Small intestine (tissue), 7 donors: ENCODE measurements around the gene GPC1. TPM values are rescaled to one million over a fixed set of nuclear protein-coding genes. Genes with fewer than 3 reads are reported as not detected.

Experiments
- DNase-seq, 2 donors: peaks; one replicate each; pipeline versions ENCODE4 v3.0.0 to v3.0.0-alpha.2; 2013
- FAIRE-seq: peaks from 2 replicates; lab custom pipeline; 2012; peaks lifted over from hg19 to GRCh38; lab: Jason Lieb, UNC
- H3K27ac ChIP-seq, 3 donors: one replicate each; pipeline ENCODE4 v1.5.1; 2013; ENCODE audit warnings: low read length in 2 of 3, mild to moderate bottlenecking in 2 of 3, control low read depth in 1 of 3, inconsistent platforms in 1 of 3, low read depth in 1 of 3, moderate library complexity in 1 of 3
- H3K27me3 ChIP-seq, 3 donors: one replicate each; pipeline ENCODE4 v1.6.1; 2013; ENCODE audit warnings: low read length in 3 of 3, inconsistent platforms in 1 of 3; ENCODE audit not compliant: control insufficient read depth in 3 of 3, insufficient read depth in 3 of 3
- H3K36me3 ChIP-seq, 3 donors: one replicate each; pipeline ENCODE4 v1.6.1; 2013; ENCODE audit warnings: low read length in 3 of 3, inconsistent platforms in 1 of 3, low read depth in 1 of 3, mild to moderate bottlenecking in 1 of 3, moderate library complexity in 1 of 3; ENCODE audit not compliant: control insufficient read depth in 3 of 3, insufficient read depth in 2 of 3
- H3K4me1 ChIP-seq, 3 donors: one replicate each; pipeline ENCODE4 v1.6.1; 2013; ENCODE audit warnings: low read length in 2 of 3, inconsistent platforms in 1 of 3, low read depth in 1 of 3, mild to moderate bottlenecking in 1 of 3, moderate library complexity in 1 of 3; ENCODE audit not compliant: control insufficient read depth in 3 of 3, insufficient read depth in 2 of 3
- H3K4me3 ChIP-seq, 3 donors: one replicate each; pipeline ENCODE4 v1.5.1; 2013; ENCODE audit warnings: low read length in 3 of 3, control low read depth in 1 of 3, inconsistent platforms in 1 of 3, low read depth in 1 of 3, mild to moderate bottlenecking in 1 of 3, moderate library complexity in 1 of 3
- H3K9me3 ChIP-seq, 2 donors: one replicate each; pipeline ENCODE4 v1.6.1; 2013; ENCODE audit warnings: low read depth in 1 of 2, low read length in 1 of 2; ENCODE audit not compliant: control insufficient read depth in 2 of 2, insufficient read depth in 1 of 2
- WGBS, 3 donors: extraction: QIAGEN DNeasy Blood & Tissue Kit; methylation state at CpG; one replicate each; pipeline ENCODE4 v1.1.7; 2013; 5-methylcytosine and 5-hydroxymethylcytosine counted together
- polyA plus RNA-seq, 4 donors: library from polyadenylated mRNA; stranded (reverse) in 3 of 4; unstranded in 1 of 4; fragments of 200-250 nt in 3 of 4; fragments of 120-200 nt in 1 of 4; gene quantifications; one replicate each; pipeline versions ENCODE4 v1.2.1 to v1.2.3, GENCODE V29; 2013
- donor health status: healthy with polysubstance abuse.
- donor health status: control.
- donor health status: control.
- donor health status: Bipolar disorder and iron deficiency.
- donor health status: healthy.

Gene GPC1
- polyA plus RNA-seq, 4 donors: 0.89 to 15.5 (median 4.8) TPM

DNA sequence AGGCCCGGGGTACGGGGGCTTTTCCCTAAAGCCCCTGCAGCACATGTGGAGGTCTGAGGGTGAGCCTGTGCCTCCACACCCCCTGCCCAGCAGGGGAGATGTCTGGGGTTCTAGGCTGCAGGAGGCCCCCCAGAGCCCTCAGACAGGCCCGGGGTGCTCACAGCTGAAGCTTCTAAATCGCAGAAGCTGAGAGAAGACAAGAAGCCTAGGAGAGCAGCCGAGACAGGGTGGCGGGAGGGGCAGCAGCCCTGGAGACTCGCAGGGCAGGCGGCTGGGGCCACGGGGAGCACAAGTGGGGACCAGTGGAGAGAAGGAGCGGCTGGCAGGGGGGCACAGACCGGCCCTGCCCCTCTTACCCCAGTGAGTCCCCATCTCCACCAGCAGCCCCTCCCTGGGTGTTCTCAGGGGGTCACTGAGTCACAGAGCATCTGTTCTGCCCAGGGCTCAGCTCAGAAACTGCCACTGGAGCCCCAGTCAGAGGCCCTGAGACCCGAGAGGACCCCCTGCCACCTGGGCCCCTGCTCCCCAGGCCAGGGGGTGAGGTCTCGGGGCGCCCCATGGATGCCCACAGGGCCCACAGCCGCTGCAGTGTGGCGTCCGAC lies 26.1 kb downstream of the GPC1 start:
- 79 to 89% (median 81%) methylated on average over 16 to 17 of the region's 17 CpGs for WGBS, 3 donors
- no peaks in the 10 kb centered on the region for H3K9me3 ChIP-seq
- H3K27me3 ChIP-seq: peaks cover 0 to 11% (median 0%) of the 10 kb centered on the region in 3 donors
- no peak overlapping the region for H3K27ac ChIP-seq
- H3K4me1 ChIP-seq: no peaks in the 10 kb centered on the region
- FAIRE-seq: no peak
- peaks cover 0 to 16% (median 0%) of the 10 kb centered on the region in 3 donors for H3K36me3 ChIP-seq
- no peak overlapping the region for H3K4me3 ChIP-seq
- no peak for DNase-seq

DNA sequence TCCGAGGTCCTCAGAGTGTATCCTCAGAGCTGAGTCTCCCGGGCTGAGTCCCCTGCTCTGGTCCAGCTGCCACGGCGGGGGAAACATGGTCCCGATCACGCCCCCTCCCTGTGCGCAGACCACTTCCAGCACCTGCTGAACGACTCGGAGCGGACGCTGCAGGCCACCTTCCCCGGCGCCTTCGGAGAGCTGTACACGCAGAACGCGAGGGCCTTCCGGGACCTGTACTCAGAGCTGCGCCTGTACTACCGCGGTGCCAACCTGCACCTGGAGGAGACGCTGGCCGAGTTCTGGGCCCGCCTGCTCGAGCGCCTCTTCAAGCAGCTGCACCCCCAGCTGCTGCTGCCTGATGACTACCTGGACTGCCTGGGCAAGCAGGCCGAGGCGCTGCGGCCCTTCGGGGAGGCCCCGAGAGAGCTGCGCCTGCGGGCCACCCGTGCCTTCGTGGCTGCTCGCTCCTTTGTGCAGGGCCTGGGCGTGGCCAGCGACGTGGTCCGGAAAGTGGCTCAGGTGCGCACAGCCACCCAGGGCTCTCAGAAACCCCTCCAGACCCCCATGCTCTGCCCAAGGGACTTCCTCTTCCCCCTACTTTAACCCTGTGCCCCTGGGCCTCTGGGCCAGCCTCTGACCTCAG lies 26.7 kb downstream of the GPC1 start:
- H3K36me3 ChIP-seq: peaks cover 0 to 16% (median 0%) of the 10 kb centered on the region in 3 donors
- H3K27ac ChIP-seq: no peak overlapping the region
- DNase-seq (no peak), FAIRE-seq (no peak)
- no peaks in the 10 kb centered on the region for H3K9me3 ChIP-seq
- H3K4me3 ChIP-seq: no peak overlapping the region
- no peaks in the 10 kb centered on the region for H3K4me1 ChIP-seq
- peaks cover 0 to 6% (median 0%) of the 10 kb centered on the region in 3 donors for H3K27me3 ChIP-seq
- WGBS, 3 donors: 91 to 93% (median 92%) methylated on average over 37 to 41 of the region's 41 CpGs

DNA sequence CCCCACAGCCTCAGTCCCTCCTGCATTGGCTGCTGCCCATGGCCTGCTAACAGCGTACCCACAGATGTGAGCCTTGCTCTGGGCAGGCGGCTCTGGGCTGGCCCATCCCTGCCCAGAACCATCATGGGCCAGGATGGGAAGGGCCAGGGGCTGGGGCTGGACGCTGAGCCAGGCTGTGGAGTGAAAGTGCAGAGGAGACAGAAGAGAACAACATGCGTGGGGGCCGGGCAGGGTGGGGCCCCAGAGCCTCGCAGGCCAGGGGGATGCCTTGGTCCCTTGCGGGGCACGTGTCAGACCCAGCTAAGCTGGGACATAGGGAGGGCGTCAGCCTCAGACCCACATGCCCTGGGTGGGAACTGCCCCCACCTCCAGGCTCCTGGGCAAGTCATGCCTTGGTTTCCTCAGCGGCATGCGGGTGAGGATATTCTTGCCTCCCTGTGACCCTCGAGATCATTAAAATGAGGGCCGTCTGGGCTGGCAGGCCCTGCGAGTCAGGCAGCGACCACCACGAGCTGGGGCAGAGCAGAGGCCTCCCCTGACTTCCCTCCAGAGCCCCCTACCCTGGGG lies 27.3 kb downstream of the GPC1 start:
- FAIRE-seq: no peak
- H3K27ac ChIP-seq: no peak overlapping the region
- H3K4me1 ChIP-seq: no peaks in the 10 kb centered on the region
- H3K27me3 ChIP-seq: no peaks in the 10 kb centered on the region
- H3K36me3 ChIP-seq: peaks cover 0 to 16% (median 0%) of the 10 kb centered on the region in 3 donors
- WGBS, 3 donors: 83 to 85% (median 85%) methylated on average over 13 to 16 of the region's 16 CpGs
- H3K9me3 ChIP-seq: no peaks in the 10 kb centered on the region
- no peak overlapping the region for H3K4me3 ChIP-seq
- no peak for DNase-seq

DNA sequence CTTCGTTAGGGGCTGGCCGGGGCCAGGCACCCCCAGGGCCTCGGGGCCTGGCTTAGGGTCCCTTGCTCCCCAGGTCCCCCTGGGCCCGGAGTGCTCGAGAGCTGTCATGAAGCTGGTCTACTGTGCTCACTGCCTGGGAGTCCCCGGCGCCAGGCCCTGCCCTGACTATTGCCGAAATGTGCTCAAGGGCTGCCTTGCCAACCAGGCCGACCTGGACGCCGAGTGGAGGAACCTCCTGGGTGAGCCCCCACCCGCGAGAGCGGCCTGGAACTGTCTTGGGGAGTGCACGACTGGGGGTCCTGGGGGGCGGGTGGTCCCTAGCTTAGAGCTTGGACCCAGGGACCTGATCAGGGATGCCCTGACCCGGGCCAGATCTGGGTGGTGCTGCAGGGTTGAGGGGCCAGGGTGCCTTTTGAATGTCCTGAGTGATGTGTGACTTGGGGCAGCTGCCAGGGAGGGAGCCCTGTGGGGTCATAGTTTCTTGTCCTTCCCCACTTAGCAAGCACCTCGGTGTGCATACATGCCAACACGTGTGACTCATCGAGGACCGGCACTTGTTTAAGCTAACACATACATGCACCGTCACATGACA lies 27.9 kb downstream of the GPC1 start:
- Histone ChIP-seq H3K36me3 (peaks cover 0 to 16% (median 0%) of the 10 kb centered on the region in 3 donors), H3K4me1 (no peaks in the 10 kb centered on the region), H3K9me3 (no peaks in the 10 kb centered on the region), H3K4me3 (no peak overlapping the region), H3K27ac (no peak overlapping the region), H3K27me3 (no peaks in the 10 kb centered on the region)
- DNase-seq: no peak
- FAIRE-seq: no peak
- 90 to 92% (median 91%) methylated on average over 22 of the region's 22 CpGs for WGBS, 3 donors

DNA sequence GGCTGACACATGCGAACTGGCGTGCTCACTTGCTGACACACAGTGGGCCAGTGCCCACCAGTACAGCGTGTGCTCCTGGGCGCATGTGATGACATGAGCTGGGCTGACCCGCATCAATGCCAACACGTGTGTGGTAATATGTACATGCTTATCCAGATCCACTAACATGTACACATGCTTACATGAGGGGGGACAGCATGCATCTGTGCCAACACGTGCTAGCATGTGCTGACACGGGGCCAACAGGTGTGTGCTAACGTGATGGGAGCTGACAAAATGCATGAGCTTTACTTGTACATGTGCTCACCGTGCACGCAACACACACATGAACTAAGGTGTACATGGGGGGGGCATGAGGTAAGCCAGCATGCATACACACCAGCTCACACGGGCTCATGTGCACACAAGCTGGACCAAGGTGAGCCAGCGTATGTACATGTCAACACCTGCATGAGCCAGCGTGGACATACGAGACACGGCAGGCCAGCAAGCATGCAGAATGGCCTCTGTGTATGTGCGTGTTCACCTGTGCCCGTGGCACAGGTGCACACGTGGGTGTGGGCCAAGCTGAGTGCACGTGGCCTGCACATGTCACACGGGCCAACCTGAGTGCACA lies 28.5 kb downstream of the GPC1 start:
- FAIRE-seq: no peak
- Histone ChIP-seq H3K36me3 (peaks cover 0 to 16% (median 0%) of the 10 kb centered on the region in 3 donors), H3K27ac (no peak overlapping the region), H3K9me3 (no peaks in the 10 kb centered on the region), H3K27me3 (no peaks in the 10 kb centered on the region), H3K4me3 (no peak overlapping the region), H3K4me1 (no peaks in the 10 kb centered on the region)
- WGBS, 3 donors: 92 to 96% (median 95%) methylated on average over 21 of the region's 21 CpGs
- DNase-seq: no peak

DNA sequence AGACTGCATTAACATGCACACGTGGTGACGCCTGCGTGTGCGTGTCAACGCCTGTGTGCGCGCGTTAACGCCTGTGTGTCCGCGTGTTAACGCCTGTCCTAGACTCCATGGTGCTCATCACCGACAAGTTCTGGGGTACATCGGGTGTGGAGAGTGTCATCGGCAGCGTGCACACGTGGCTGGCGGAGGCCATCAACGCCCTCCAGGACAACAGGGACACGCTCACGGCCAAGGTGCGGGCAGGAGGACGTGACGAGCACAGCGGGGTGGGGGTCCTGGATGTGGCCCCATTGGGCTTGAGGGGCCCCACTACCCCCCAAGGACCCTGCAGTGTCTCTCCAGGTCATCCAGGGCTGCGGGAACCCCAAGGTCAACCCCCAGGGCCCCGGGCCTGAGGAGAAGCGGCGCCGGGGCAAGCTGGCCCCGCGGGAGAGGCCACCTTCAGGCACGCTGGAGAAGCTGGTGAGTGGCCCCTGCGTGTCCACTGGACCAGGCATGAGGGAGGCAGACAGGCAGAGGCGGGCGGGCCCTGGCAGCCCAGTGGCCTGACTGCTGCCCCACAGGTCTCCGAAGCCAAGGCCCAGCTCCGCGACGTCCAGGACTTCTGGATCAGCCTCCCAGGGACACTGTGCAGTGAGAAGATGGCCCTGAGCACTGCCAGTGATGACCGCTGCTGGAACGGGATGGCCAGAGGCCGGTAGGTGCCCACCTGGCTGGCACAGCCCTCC lies 29.2 kb downstream of the GPC1 start:
- FAIRE-seq: no peak

DNA sequence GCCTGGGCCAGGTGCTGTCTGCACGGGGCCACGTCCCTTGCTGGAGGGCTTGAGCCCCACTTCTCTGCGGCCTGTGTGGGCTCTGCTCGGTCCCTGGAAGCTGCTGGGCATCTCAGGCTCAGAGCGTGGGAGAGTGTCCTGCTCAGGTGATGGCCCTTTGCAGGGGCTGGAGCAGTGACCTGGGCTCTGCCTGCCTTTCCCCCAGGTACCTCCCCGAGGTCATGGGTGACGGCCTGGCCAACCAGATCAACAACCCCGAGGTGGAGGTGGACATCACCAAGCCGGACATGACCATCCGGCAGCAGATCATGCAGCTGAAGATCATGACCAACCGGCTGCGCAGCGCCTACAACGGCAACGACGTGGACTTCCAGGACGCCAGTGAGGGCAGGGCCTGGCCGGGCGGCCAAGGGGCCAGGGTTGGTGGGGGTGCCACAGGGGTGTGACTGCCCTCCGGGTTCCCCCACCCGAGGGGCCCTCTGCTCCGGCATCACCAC lies 29.9 kb downstream of the GPC1 start:
- H3K9me3 ChIP-seq: no peaks in the 10 kb centered on the region
- DNase-seq (no peak), FAIRE-seq (no peak)
- no peak overlapping the region for H3K27ac ChIP-seq
- WGBS, 3 donors: 91 to 92% (median 92%) methylated on average over 21 to 22 of the region's 22 CpGs
- no peaks in the 10 kb centered on the region for H3K4me1 ChIP-seq
- H3K27me3 ChIP-seq: no peaks in the 10 kb centered on the region
- peaks cover 0 to 16% (median 0%) of the 10 kb centered on the region in 3 donors for H3K36me3 ChIP-seq
- no peak overlapping the region for H3K4me3 ChIP-seq

More for the DNA sequence above, 29.2 kb downstream of the GPC1 start:
- Histone ChIP-seq H3K9me3 (no peaks in the 10 kb centered on the region), H3K27ac (no peak overlapping the region), H3K4me3 (no peak overlapping the region), H3K27me3 (no peaks in the 10 kb centered on the region), H3K36me3 (peaks cover 0 to 16% (median 0%) of the 10 kb centered on the region in 3 donors), H3K4me1 (no peaks in the 10 kb centered on the region)
- no peak for DNase-seq
- WGBS, 3 donors: 93 to 96% (median 93%) methylated on average over 40 to 43 of the region's 43 CpGs
